Stimulated activated CD4-positive, alpha-beta T cell treated with anti-CD3 and anti-CD28 coated beads, TNF-alpha, amount 100 ng/mL, for 4 hours (primary cell): ENCODE measurements around the gene PRPF39.
"Not testable (repeated sequence)": the region's sequence is repeated elsewhere in the genome, so short reads cannot be mapped to it uniquely, and the experiment has no call there.

ENCODE experiments used
- DNase-seq, 3 experiments: peaks; one replicate each; pipeline ENCODE4 v3.0.0-alpha.2; 2020; ENCODE audit warnings: low read depth in 3 of 3

Gene PRPF39, protein sequence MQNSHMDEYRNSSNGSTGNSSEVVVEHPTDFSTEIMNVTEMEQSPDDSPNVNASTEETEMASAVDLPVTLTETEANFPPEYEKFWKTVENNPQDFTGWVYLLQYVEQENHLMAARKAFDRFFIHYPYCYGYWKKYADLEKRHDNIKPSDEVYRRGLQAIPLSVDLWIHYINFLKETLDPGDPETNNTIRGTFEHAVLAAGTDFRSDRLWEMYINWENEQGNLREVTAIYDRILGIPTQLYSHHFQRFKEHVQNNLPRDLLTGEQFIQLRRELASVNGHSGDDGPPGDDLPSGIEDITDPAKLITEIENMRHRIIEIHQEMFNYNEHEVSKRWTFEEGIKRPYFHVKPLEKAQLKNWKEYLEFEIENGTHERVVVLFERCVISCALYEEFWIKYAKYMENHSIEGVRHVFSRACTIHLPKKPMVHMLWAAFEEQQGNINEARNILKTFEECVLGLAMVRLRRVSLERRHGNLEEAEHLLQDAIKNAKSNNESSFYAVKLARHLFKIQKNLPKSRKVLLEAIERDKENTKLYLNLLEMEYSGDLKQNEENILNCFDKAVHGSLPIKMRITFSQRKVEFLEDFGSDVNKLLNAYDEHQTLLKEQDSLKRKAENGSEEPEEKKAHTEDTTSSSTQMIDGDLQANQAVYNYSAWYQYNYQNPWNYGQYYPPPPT

DNA sequence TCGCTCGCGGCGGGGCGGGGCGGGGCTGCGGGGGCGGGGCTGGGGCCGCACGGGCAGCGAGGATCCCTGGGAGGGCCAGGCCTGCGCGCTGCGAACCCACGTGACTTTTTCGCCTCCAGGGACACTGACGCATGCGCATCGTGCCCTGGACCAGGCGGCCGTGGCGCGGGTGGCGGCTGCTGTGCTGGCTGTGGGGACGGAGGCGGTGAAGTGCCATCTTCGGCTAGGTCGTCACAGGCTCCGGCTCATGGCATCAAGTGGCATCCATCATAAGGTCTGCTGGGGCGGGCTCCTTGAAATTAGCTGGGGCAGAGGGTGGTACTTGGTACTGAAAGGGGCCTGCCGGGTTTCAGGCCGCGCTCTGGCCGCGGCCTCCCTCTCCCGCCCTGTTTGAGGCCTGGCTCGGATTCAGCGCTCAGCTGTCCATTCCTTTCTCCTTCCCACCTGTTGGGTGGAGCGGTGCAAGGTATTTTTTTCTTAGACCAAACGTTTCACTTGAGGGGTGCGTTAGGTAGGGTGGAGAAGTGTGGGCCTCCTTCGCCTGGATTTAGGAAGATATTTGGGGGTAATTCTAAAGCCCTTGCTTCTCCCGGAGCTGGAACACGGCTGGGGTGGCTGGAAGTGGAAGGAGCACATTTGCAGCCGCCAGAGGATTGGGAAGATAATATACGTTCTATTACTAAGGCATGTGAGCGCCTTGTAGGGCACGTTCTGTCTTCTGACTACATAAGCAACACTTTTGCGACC is at the start of gene PRPF39:
TSS of gene PRPF39 (plus strand) at position 141 of the 747 bp plus-strand sequence. CDS start 11,124 bp downstream, outside the sequence.
- peak; percentile 89 to 92 (median 91) for DNase-seq

DNA sequence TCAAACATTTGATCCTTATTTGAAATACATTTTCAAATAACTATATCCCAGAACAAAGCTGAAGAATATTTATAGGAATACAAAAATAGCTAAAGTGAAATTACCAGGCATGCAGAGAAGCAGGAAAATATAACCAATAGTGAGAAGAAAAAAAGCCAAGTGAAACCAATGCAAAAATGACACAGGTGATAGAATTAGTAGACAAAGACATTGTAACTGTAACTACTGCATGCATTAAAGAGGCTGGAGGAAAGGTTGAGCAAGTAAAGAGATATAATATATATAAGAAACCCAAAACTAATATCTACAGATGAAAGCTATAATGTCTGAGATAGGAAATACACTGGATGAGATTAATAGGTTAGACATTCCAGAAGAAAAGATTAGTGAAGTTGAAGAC is 49.2 kb upstream of the PRPF39 start:
- no peak for DNase-seq

DNA sequence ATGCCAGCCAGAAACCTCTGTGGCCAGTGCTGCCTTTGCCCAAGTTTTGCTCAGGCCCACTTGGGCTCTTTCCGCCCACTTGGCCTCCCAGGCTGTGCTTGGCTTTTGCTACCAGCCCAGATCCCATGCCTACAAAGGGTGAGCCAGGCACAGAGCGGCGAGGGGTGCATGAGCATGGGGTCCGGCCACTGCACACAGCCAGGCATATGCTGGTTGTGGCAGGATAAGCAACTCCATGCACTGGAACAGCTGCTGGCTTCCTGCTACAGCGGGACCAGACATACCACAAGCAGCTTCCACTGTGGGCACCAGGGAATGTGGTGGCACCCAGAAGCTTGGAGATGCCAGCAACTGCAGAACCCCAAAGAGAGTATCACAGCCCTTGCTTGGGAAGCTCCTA is 45.7 kb upstream of the PRPF39 start:
- DNase-seq: no peak

DNA sequence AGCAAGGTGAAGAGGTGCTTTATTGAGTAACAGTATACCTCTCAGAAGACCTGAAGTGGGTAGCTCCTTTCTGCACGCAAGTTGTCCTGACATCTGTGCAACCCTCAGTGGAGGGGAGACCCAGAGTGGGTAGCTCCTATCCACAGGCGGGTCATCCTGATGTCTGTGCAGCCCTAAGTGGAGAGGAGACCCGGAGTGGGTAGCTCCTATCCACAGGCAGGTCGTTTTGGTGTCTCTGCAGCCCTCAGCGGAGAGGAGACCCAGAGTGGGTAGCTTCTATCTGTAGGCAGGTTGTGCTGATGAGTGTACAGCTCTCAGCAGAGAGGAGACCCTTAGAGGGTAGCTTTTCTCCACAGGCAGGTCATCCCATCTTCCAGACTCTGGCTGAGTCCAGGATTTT is 45.1 kb upstream of the PRPF39 start:
- no peak for DNase-seq

DNA sequence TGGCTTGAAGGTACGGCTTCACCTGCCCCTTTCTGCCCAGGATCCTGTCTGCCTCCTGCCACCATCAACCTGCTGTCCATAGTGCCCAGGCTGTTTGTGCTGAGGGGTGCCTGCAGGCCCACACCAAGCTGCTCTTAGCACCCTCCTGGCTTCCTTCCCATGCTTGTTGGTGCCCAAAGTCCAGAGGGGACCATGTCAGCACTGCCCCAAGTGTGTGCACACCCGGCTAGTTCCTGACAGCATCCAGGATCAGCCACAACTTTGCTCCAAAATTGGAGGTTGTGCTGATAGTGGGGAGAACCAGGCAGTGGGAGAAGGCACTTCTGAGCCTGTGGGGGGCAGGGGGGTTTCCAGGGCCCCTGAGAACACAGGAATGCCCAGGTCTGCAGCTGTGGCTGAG is 44.5 kb upstream of the PRPF39 start:
- no peak for DNase-seq

DNA sequence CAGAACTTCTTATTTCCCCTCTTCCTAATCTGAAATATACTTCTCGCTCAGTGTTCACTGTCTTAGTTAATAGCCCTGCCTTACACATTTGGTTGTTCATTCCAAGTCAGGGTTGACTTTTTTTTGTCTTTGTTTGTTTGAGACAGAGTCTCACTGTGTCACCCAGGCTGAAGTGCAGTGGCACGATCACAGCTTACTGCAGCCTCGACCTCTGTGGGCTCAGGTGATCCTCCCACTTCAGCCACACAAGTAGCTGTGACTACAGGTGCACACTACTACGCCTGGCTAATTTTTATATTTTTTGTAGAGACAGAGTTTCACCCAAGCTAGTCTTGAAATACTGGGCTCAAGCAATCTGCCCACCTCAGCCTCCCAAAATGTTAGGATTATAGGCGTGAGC is 42.3 kb upstream of the PRPF39 start:
- no peak for DNase-seq

DNA sequence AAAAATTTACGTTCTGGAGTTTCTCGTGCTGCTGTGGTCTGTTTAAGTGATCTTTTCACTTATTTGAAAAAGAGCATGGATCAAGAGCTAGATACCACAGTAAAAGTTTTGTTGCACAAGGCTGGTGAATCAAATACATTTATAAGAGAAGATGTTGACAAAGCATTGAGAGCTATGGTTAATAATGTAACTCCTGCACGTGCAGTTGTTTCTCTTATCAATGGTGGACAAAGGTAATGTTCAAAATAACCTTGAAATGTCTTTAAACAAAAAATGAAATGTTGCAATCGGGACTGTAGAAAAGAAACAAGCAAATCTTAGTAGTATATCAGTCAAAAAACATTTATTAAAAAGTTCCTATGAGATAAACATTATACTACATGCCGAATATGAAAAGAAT is 39.3 kb upstream of the PRPF39 start:
- DNase-seq: no peak

DNA sequence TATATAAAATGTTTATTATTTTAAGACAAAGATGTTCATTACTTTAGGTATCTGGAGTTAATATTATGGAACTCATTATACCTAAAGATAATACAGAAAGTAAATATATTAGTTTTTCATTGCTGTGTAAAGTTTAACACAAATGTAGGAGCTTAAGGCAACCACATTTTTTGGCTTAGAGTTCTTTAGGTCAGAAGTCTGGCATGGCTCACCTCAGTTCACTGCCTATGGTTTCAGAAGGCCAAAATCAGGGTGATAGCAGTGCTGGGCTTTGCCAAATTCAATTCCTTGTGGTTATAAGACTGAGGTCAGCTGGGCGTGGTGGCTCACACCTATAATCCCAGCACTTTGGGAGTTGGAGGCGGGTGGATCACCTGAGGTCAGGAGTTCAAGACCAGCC is 35.5 kb upstream of the PRPF39 start:
- no peak for DNase-seq

DNA sequence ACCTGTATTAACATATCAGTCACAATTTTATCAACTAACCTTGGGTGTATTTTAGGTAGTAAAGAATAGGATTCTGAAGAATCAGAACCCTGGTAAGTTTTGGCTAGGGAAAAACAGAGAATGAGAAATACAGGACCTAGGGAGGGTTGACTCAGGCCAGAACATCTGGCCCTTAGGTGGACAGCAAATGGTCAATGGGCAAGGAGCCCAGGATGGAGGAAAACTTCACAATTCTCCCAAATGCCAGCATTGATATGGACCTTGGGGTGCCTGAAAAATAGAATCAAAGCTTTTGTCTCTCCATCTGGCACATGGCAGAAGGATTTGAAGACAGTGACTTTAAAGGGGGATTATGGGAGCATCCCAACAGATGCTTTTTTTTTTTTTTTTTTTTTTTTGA is 32.7 kb upstream of the PRPF39 start:
- no peak for DNase-seq

DNA sequence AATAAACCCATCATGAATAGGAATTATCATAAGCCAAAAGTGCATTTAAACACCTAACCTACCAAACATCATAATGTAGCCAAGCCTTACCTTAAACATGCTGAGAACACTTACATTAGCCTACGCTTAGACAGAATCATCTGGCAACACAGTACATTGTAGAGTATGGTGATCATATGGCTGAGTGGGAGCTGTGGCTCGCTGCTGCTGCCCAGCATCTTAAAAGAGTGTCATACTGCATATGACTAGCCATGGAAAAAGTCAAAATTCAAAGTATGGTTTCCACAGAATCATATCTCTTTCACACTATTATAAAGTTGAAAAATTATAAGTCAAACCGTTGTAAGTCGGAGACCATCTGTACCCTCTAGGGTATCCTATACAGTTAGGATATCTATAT is 32.0 kb upstream of the PRPF39 start:
- no peak for DNase-seq

DNA sequence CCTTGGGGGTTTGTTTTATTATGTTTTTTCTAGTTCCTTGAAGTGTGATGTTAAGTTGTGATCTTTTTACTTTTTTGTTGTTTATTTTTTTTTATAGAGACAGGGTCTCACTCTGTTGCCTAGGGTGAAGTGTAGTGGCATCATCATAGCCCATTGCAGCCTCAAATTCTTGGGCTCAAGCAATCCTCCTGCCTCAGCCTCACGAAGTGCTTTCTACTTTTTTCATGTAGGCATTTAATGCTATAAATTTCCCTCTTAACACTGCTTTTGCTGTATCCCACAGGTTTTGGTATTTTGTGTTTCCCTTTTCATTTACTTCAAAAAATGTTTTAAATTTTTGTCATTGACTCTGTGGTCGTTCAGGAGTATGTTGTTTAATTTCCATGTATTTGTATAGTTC is 26.6 kb upstream of the PRPF39 start:
- DNase-seq: no peak

DNA sequence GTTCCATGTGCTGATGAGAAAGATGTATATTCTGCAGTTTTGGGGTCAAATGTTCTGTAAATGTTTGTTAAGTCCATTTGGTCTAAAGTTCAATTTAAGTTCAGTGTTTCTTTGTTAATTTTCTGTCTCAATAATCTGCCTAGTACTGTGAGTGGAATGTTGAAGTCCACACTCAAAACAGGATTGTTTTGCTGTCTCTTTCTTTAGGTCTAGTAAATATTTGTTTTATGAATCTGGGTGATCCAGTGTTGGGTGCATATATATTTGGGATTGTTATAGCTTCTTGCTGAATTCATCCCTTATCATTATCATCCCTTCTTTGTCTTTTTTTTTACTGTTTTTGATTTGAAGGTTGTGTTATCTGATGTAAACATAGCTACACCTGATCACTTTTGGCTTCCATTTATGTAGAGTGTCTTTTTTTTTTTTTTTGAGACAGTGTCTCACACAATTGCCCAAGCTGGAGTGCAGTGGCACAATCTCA is 26.0 kb upstream of the PRPF39 start:
- DNase-seq: no peak

DNA sequence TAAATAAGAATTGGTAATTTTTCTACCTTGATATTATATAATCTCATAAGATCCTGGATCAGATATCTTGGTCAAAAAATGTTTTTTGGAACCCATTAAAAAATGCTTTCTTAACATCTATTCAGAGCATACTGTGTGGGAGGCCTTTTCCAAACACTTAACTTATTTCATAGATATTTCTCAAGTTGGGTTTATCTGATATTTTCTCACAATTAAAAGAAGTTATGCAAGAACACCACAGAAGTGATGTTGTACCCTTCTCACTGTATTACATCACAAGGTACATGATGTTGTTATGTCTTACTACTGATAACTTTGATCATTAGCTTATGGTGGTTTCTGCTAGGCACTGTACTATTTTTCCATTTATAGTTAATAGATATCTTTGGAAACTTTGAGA is 23.4 kb upstream of the PRPF39 start:
- no peak for DNase-seq

DNA sequence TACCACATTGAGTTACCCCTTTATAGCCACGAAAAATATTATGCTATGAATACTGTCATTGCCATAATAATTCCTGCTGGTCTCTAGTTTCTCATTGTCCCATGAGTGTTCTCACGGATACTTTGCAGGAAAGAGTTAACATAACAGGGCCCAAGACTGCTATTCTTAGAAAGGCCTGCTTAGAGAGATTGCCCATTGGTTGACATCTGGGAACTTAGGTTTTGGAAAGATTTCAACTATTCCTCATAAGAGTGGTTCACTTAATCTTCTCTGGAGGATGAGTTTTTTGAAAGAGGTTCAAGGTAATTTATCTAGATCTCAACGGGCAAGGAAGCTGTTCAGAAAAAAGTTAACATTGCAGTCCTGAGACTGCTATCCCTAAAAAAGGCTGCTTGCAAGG is 18.4 kb upstream of the PRPF39 start:
- no peak for DNase-seq

DNA sequence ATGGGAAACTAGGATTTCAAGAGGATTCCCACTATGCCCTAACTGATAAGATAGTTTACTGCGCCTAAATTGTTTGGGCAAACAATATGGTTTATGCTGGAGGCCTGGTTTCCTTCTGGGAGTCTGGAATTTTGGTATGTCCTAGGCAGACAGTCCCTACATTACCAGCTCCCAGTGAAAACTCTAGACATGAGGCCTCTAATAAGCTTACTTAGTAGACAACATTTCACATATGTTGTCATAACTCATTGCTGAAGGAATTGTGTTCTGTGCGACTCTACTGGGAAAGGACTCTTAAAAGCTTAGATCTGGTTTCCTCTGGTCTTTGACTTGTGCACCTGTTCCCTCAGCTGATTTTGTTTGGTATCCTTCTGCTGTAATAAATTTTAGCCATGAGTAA is 18.0 kb upstream of the PRPF39 start:
- no peak for DNase-seq

DNA sequence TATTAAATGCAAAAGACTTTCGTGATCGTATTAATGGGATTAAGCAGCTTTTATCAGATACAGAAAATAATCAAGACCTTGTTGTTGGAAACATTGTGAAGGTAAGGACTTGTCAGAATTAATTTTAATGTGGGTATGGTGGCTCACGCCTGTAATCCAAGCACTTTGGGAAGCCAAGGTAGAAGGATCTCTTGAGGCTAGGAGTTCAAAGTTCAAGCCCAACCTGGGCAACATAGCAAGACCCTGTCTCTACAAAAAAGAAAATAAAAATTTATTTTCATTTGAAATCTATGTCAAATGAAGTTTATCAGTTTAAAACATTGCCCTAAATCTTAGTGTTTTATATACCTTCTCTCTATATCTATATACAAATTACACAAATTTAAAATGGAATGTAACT is 17.2 kb upstream of the PRPF39 start:
- no peak for DNase-seq

DNA sequence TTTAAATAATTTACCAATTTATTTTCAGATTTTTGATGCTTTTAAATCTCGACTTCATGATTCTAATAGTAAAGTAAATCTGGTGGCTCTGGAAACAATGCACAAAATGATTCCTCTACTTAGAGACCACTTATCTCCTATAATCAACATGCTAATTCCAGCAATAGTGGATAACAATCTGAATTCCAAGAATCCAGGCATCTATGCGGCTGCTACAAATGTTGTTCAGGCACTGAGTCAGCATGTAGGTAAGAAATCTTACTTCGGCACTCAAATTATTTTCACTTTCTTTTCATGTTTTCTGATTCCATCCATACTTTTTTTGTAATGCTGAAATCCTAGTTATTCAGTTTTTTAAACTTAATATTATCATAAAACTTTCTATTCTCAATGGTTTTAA is 15.5 kb upstream of the PRPF39 start:
- no peak for DNase-seq

DNA sequence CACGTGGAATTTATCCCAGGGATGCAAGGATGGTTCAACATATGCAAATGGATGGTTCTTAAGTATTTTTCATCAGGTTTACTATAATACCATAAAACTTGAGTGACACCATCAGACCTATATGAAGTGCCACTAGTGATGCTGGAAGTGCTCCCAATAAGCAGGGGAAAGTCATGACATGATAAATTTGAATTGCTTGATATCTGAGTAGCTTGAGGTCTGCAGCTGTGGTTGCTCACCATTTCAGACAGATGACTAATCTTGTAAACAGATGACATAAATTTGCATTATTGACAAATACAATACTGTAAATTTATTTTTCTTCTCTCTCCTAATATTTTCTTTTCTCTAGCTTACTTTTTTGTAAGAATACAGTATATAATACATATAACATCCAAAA is 13.7 kb upstream of the PRPF39 start:
- no peak for DNase-seq

DNA sequence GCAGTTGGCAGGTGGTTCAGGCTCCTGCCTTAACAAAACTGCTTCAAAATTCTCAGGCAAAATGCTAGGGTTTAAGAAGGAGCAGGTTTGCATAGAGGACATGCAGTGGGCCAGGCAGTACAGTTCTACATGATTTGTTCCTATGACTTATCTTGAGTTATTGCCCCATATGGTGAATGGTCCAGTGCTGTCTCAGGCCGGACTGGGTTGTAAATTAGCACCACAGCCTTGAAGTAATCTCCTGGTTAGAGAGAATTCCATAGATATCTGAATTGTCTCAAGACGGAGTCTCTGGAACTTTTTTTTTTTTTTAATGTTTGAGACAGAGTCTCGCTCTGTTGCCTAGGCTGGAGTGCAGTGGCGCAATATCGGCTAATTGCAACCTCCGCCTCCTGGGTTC is 11.8 kb upstream of the PRPF39 start:
- DNase-seq: no peak

DNA sequence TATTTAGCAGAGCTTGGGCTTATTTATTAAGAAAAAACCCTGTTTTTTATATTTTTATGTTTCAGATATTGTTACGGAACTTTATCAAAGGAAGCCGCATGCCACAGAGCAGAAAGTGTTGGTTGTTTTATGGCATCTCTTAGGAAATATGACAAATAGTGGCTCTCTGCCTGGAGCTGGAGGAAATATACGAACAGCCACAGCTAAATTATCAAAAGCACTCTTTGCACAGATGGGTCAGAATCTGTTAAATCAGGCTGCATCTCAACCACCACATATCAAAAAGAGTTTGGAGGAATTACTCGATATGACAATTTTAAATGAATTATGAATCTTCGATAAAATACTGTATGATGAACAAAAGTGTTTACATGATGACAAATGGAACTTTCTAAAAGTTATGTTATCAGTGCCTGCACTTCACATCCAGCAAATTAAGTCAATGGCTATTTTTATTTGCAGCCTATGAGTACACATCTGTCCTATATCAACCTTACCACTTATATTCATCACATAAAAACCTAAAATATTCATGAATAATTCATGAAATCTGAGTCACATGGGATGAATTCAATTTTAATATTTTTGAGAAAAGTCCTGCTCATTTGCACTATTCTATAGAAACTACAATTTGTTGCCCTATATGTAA is 10.6 kb upstream of the PRPF39 start:
- DNase-seq: no peak

DNA sequence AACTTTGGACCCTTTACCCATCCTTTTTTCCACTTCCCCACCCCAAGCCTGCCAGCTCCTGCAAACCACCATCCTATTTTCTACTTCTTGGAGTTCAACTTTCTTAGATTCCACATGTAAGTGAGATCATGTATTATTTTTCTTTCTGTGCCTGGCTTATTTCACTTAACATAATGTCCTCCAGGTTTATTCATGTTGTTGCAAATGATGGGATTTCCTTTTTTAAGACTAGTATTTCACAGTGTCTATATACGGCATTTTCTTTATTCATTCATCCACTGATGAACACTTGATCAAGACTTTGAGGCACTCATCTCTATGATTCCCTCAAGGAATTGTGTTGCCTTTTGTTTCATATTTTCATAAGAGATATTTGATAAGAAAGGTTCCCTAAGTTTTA is 5.6 kb upstream of the PRPF39 start:
- DNase-seq: no peak

DNA sequence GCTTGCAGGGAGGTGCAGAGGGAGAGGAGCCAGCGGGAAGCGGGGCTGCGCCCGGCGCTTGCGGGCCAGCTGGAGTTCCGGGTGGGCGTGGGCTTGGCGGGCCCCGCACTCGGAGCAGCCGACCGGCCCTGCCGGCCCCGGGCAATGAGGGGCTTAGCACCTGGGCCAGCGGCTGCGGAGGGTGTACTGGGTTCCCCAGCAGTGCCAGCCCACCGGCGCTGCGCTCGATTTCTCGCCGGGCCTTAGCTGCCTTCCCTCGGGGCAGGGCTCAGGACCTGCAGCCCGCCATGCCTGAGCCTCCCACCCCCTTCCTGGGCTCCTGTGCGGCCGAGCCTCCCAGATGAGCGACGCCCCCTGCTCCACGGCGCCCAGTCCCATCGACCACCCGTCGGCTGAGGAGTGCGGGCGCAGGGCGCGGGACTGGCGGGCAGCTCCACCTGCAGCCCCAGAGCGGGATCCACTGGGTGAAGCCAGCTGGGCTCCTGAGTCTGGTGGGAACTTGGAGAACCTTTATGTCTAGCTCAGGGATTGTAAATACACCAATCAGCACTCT is 3.4 kb upstream of the PRPF39 start:
- not testable (repeated sequence) for DNase-seq
